ENCODE measurements around the gene TPM1. TPM values are rescaled to one million over a fixed set of nuclear protein-coding genes. Genes with fewer than 3 reads are reported as not detected.

Gene TPM1
- total RNA-seq, 1 experiment from 2014 or later: 748 TPM

DNA sequence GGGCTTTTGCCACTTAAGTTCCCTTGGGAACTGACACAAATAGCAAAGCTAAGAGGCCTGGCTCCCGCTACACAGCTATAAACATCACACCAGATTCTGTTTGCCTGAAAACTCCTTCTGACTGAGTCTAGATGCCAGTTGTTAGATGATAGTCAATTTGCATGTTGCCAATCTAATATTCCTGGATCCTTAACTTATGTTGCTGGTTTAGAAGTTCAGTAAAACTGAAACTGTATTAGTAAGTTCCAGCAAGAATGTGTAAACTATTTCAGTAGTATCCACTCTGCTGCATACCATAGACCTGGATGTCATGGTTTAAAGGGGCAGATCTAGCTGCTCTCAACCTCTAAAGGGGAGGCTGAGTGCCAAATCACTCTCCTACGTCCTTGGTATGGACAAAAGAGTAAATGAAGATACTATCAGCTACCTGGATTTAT is 52.0 kb downstream of the TPM1 start:
- Histone ChIP-seq H3K27ac (ENCODE audit: insufficient read length, low read depth, low read length) (no peak overlapping the region), H2BK120ac (ENCODE audit: low read depth, low read length, poor library complexity, severe bottlenecking) (no peak overlapping the region), H3K4ac (ENCODE audit: low read depth, low read length) (no peak overlapping the region), H2AFZ (ENCODE audit: low read length) (no peak overlapping the region), H2BK15ac (ENCODE audit: low read depth, low read length) (no peak overlapping the region), H3K18ac (ENCODE audit: insufficient read length, low read depth, low read length) (no peak overlapping the region), H3K23me2 (ENCODE audit: insufficient read length, low read depth, low read length, poor library complexity, severe bottlenecking) (no peaks in the 10 kb centered on the region), H2BK5ac (ENCODE audit: insufficient read length, low read length) (no peak overlapping the region), H2AK5ac (ENCODE audit: insufficient read length, low read length) (no peak overlapping the region), H3K23ac (ENCODE audit: insufficient read length, low read depth, low read length) (no peak overlapping the region), H3K9ac (ENCODE audit: extremely low read depth, insufficient read length, low read length) (no peak overlapping the region), H3K79me2 (ENCODE audit: insufficient read depth, low read length) (no peaks in the 10 kb centered on the region), H2BK20ac (ENCODE audit: low read depth, low read length, poor library complexity, severe bottlenecking) (no peak overlapping the region), H3K56ac (ENCODE audit: insufficient read length, low read depth, low read length) (no peak overlapping the region), H3K9me3 (ENCODE audit: control insufficient read depth, low read depth, low read length) (no peaks in the 10 kb centered on the region), H4K5ac (ENCODE audit: insufficient read length, low read depth, low read length) (no peak overlapping the region), H3K14ac (ENCODE audit: insufficient read depth, low read length) (no peak overlapping the region), H3K27me3 (ENCODE audit: insufficient read depth, low read length) (no peaks in the 10 kb centered on the region), H4K20me1 (ENCODE audit: control insufficient read depth, insufficient read depth, insufficient read length) (no peaks in the 10 kb centered on the region), H4K8ac (replicated peaks; ENCODE audit: insufficient read length, low read depth, low read length) (no peak overlapping the region), H3K4me1 (ENCODE audit: insufficient read depth, low read length) (peaks cover 6% of the 10 kb centered on the region; the same call in 1 of the 2 replicates), H3K4me2 (ENCODE audit: insufficient read depth, insufficient read length, low read length) (no peak overlapping the region), H4K91ac (ENCODE audit: insufficient read length, low read depth, low read length) (no peak overlapping the region), H2BK12ac (ENCODE audit: insufficient read length, low read depth, low read length) (no peak overlapping the region), H3K79me1 (ENCODE audit: insufficient read depth, low read depth, low read length, poor library complexity, severe bottlenecking) (no peaks in the 10 kb centered on the region), H3T11ph (ENCODE audit: low read length) (no peak overlapping the region)
- DNase-seq: no peak
- H3K4me1 Mint-ChIP-seq: peaks cover 22% of the 10 kb centered on the region in 2 experiments
- TF ChIP-seq, protein P1, sequence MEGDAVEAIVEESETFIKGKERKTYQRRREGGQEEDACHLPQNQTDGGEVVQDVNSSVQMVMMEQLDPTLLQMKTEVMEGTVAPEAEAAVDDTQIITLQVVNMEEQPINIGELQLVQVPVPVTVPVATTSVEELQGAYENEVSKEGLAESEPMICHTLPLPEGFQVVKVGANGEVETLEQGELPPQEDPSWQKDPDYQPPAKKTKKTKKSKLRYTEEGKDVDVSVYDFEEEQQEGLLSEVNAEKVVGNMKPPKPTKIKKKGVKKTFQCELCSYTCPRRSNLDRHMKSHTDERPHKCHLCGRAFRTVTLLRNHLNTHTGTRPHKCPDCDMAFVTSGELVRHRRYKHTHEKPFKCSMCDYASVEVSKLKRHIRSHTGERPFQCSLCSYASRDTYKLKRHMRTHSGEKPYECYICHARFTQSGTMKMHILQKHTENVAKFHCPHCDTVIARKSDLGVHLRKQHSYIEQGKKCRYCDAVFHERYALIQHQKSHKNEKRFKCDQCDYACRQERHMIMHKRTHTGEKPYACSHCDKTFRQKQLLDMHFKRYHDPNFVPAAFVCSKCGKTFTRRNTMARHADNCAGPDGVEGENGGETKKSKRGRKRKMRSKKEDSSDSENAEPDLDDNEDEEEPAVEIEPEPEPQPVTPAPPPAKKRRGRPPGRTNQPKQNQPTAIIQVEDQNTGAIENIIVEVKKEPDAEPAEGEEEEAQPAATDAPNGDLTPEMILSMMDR (conservative IDR thresholded peaks at IDR 0.05): no peak
- no peak overlapping the region for H3K4me3 Mint-ChIP-seq
- no peak overlapping the region for H3K27ac Mint-ChIP-seq
- H3K36me3 Mint-ChIP-seq (ENCODE audit: insufficient read depth in 1 of 3, low read depth in 3 of 3): peaks cover 0 to 14% (median 0%) of the 10 kb centered on the region in 3 experiments; a peak in 3 of 7 replicates
- WGBS (ENCODE audit: extremely low coverage, insufficient read length, low lambda C conversion rate): no CpG with 5 or more reads among the region's 2 CpGs
- no peaks in the 10 kb centered on the region for H3K27me3 Mint-ChIP-seq (ENCODE audit: low read depth)
- peaks cover 8 to 10% of the 10 kb centered on the region in 2 experiments; a peak in 4 of 5 replicates for H3K9me3 Mint-ChIP-seq

All from H9 (cell line).